Esophagus muscularis mucosa (tissue), 3 donors: ENCODE data around the gene PCDHGA7.

Experiments used
- CTCF ChIP-seq, 3 experiments: fragments of 200-600 bp in 2 of 3; fragments of 450-650 bp in 1 of 3; sonication (generic) in 2 of 3; IDR thresholded peaks; one replicate each; pipeline ENCODE4 v1.5.1; 2017 to 2019; ENCODE audit warnings: antibody characterized with exemption in 3 of 3, mild to moderate bottlenecking in 2 of 3, moderate library complexity in 1 of 3
- POLR2A ChIP-seq: fragments of 450-650 bp; IDR thresholded peaks from one replicate; pipeline ENCODE4 v1.6.1; 2017; ENCODE audit warnings: antibody characterized with exemption, moderate library complexity, mild to moderate bottlenecking, low read depth
- POLR2AphosphoS5 ChIP-seq, 2 donors: sonication (generic); formaldehyde crosslinking; IDR thresholded peaks; one replicate each; pipeline ENCODE4 v1.6.1; 2017; ENCODE audit warnings: antibody characterized with exemption in 2 of 2

GRCh38 chr5:141345327-141345726, 37.2 kb upstream of the PCDHGA7 start:
- TF ChIP-seq POLR2AphosphoS5 (IDR thresholded peaks at IDR 0.05) (no peak), CTCF (IDR thresholded peaks at IDR 0.05) (no peak), POLR2A (no peak)
